Right renal pelvis (tissue), 4 donors: ENCODE data around the gene PIR. TPM values are rescaled to one million over a fixed set of nuclear protein-coding genes. Genes with fewer than 3 reads are reported as not detected.

ENCODE experiments used
- DNase-seq, 4 donors: peaks; one replicate each; pipeline ENCODE4 v3.0.0-alpha.2; 2013; ENCODE audit warnings: low read depth in 4 of 4, low spot score in 3 of 4, missing footprints in 1 of 4
- polyA plus RNA-seq, 4 donors: library from polyadenylated mRNA; unstranded; fragments of 120-200 nt; gene quantifications; one replicate each; pipeline ENCODE4 v1.2.1, GENCODE V29; 2013; ENCODE audit not compliant: insufficient read length in 4 of 4

Gene PIR
- polyA plus RNA-seq, 4 donors: 3.6 to 5.5 (median 5.1) TPM

- no peak for DNase-seq
Observed at GRCh38 chrX:15358533-15358932, 134.6 kb downstream of the PIR start.

DNA sequence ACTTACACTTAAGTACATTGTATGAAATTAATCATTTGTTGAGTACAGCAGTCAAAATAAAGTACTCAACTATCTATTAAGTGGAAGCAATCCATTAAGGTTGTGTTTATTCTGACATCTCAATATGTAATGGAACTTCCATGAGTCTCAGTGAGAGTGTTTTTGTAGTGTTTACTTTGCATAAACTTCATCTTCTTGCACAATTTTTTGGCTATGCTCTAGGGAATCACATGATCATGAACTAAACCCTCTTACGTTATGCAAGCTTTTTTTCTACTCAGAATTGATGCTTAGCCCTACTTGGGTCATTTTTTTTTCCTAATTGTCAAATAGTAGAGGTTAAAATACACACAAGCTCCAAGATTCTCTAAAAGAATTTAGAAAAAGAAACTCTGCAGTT is 136.7 kb downstream of the PIR start:
- DNase-seq: no peak

DNA sequence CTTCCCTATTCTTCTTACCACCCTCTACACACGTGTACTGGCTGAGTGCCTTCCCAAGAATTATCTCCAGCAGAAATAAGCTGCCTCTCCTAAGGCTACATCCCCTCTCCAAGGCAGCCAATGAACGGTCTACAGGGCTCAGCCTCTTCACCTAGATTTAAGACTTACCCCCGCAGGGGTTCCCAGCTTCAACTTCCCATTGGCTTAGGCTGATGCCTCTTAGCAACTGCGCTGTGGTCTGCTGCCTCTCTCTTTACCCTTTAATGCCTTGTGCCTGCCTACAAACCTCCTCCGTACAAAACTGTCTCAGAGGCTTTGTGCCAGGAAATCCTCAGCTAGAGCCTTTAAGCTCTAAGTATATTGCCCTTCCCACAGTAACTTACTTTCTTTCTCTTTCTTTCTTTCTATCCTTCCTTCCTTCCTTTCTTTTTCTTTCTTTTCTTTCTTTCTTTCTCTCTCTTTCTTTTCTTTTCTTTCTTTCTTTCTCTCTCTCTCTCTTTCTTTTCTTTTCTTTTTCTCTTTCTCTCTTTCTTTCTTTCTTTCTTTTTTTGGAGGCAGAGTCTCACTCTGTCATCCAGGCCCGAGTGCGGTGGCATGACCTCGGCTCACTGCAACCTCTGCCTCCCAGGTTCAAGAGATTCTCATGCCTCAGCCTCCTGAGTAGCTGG is 142.7 kb downstream of the PIR start:
- DNase-seq: no peak

- peak in 3 of 4 donors; percentile 23 to 38 (median 38) for DNase-seq
Observed at GRCh38 chrX:15349046-15349445, 144.1 kb downstream of the PIR start.

DNA sequence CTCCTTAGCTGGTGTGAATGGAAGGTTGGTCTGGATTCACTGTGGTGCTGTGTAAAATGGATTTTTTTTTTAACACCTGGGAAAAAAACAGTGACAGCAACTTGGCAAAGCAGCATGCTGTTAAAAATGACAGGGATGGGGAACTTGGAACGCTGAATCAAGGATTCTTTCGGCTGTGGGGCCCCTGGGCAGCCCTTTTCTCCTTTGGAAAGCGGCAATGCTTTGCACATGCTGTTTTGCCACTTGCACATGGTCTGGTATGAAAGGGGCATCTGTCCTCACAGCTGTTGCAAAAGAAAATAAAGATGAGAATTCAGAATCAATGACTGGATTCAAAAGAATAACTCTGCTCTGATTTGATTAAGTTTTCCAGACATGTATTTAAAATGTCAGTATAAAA is 147.2 kb downstream of the PIR start:
- DNase-seq: no peak

- DNase-seq: no peak
Observed at GRCh38 chrX:15344106-15344505, 149.0 kb downstream of the PIR start.

- no peak for DNase-seq
Observed at GRCh38 chrX:15343075-15343476, 150.1 kb downstream of the PIR start.

- DNase-seq: no peak
Observed at GRCh38 chrX:15340867-15341266, 152.3 kb downstream of the PIR start.

DNA sequence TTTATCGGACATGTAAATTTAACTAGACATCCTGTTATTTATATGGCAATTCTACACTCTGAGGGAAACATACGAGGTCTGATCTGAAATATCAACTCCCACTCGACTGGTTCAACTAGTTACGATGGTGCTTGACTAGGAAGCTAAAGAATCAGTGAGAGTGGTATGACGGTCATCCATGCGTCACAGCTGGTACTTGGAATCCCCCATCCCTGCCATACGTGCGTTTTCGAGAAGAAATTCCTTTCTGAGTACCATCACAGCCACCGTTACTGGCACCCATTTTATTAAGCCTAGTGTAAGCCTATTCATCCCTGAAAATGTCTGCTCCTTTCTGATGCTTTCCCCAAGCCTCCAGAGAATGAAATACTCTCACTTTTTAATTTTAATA is 157.1 kb downstream of the PIR start:
- DNase-seq: peak in 3 of 4 donors; percentile 10 to 44 (median 10)

GRCh38 chrX:15335135-15336022 is 157.8 kb downstream of the PIR start, which contains the start of gene PIGA:
PIGA (minus strand) TSS chrX:15335523; CDS start chrX:15331930, 3,593 bp downstream.
- peak; percentile 81 to 88 (median 86) for DNase-seq

Other genes starting within 250 kb of the PIR start
- 10 to 100 TPM; 11.2 to 14.1 (median 12.8) TPM for gene ASB9, start 223.2 kb downstream of the PIR start, polyA plus RNA-seq
- gene ASB11, start 177.7 kb downstream of the PIR start, polyA plus RNA-seq: under 1 TPM in 1 of 4 donors, not detected in 3; 0.03 TPM
- gene PIGA, start 157.8 kb downstream of the PIR start, polyA plus RNA-seq: 10 to 100 TPM; 15.7 to 18.4 (median 17.3) TPM
- under 1 TPM; 0.22 to 0.58 (median 0.50) TPM for gene VEGFD, start 108.9 kb downstream of the PIR start, polyA plus RNA-seq
- under 1 TPM; 0.30 to 0.67 (median 0.57) TPM for gene BMX, start 7.5 kb upstream of the PIR start, polyA plus RNA-seq
- 10 to 100 TPM; 43.5 to 70.3 (median 53.9) TPM for gene ACE2, start 107.6 kb upstream of the PIR start, polyA plus RNA-seq
- gene CLTRN, start 171.5 kb upstream of the PIR start, polyA plus RNA-seq: 10 to 100 TPM; 17.3 to 27.3 (median 24.1) TPM
- gene CA5B, start 244.9 kb upstream of the PIR start, polyA plus RNA-seq: 1 to 10 TPM; 7.3 to 9.1 (median 8.0) TPM